Measurements from ENCODE around the gene EMSY.

DNA sequence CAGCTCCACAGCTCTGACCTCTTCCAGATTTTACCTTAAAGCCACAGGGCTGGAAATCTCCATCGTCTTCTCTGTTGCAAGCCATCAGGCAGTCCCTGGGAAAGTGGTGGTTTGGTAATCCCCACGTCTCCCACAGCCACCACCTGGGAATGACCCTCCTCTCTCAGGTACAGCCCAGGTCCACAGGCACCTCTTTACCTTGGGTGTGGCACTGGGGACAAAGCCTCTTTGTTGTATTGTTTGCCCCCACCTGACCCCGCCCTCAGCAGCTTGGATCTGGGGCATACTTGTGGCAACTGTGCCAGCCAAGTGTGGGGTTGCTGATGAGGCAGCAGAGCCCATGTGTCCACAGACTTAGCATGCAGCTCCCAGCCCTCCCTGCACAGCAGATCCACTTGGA lies 148.1 kb downstream of the EMSY start:
- TF ChIP-seq, protein P1, sequence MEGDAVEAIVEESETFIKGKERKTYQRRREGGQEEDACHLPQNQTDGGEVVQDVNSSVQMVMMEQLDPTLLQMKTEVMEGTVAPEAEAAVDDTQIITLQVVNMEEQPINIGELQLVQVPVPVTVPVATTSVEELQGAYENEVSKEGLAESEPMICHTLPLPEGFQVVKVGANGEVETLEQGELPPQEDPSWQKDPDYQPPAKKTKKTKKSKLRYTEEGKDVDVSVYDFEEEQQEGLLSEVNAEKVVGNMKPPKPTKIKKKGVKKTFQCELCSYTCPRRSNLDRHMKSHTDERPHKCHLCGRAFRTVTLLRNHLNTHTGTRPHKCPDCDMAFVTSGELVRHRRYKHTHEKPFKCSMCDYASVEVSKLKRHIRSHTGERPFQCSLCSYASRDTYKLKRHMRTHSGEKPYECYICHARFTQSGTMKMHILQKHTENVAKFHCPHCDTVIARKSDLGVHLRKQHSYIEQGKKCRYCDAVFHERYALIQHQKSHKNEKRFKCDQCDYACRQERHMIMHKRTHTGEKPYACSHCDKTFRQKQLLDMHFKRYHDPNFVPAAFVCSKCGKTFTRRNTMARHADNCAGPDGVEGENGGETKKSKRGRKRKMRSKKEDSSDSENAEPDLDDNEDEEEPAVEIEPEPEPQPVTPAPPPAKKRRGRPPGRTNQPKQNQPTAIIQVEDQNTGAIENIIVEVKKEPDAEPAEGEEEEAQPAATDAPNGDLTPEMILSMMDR (IDR thresholded peaks at IDR 0.05; ENCODE audit: insufficient read depth, low read depth, low read length), result no peak
- TF ChIP-seq EZH2 (IDR thresholded peaks at IDR 0.05; ENCODE audit: insufficient read depth, low read length), result no peak
